Effector CD8-positive, alpha-beta T cell (primary cell): ENCODE data around the gene PKDCC.
A peak's percentile ranks its signal among the peaks of the same experiment; 100 is the strongest.

Experiments used
- DNase-seq: peaks from one replicate; lab custom pipeline; 2025; lab: John Stamatoyannopoulos, UW

PKDCC gene

GRCh38 chr2:42089340-42089925 lies 41.6 kb downstream of the PKDCC start:
- peak; percentile 62 for DNase-seq

GRCh38 chr2:42090216-42090615 lies 42.4 kb downstream of the PKDCC start:
- DNase-seq = no peak

GRCh38 chr2:42091671-42092070 lies 43.9 kb downstream of the PKDCC start:
- DNase-seq = no peak

- DNase-seq = no peak
Measured at GRCh38 chr2:42092084-42092996, 44.5 kb downstream of the PKDCC start.

GRCh38 chr2:42094114-42094513 lies 46.3 kb downstream of the PKDCC start:
- DNase-seq = no peak

- peak; percentile 67 for DNase-seq
Measured at GRCh38 chr2:42095923-42096408, 48.1 kb downstream of the PKDCC start.

DNA sequence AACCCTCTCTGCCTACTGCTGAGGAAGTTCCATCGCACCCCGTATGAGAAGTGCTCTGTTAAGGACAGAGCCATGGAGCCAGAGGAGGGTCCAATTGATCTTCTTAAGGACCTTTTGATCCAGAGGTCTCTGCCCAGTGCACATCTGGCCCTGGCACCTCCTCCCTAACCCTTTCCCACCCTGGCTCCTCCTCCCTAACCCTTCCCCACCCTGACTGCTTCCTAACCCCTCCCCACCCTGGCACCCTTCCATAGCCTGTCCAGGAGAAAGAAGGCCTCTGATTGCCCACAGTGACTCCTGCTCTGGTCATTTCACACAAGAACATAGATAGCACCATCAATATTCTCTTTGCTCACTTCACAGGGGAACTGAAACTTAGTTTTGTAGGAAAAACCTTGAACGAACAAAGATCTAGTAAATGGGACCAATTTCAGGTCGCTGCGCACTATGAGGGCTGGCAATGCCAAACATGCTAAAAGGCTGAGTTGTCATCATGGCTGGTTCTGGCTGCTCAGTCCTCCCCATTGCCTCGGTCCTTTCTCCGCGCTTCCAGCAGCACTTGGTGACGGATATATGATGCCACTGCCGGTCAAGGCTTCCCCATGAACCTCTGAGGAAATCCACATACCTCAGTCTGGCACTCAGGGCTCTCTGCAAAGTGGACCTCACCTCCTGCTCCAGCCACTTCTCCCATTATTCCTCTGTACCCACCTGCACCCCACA lies 49.2 kb downstream of the PKDCC start:
- DNase-seq = no peak

- no peak for DNase-seq
Measured at GRCh38 chr2:42098571-42099437, 51.0 kb downstream of the PKDCC start.

DNA sequence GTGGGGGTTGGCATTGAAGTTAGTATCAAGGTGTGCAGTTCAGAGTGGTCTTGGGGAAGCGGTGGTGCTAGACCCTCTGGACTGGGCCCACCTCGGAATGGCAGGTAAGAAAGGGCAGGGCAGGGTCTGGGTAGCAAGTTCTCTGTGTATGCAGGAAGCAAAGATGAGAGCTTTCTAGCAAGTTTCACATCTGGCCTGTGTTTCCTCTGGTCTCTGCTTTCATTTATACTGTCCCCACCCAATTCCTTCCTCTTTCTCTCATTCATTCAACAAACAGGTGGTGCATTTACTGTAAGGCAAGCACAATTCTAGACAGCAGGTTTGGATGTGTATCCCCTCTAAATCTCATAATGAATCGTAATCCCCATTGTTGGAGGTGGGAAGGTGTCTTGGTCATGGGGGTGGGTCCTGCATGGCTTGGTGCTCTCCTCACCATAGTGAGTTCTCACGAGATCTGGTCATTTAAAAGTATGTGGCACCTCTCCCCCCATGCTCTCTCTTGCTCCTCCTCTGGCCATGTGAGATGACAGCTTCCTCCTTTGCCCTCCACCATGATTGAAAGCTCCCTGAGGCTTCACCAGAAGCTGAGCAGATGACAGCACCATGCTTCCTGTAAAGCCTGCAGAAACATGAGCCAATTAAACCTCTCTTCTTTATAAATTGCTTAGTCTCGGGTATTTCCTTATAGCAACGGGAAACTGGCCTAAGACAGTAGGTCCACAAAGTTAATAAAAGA lies 51.8 kb downstream of the PKDCC start:
- no peak for DNase-seq

DNA sequence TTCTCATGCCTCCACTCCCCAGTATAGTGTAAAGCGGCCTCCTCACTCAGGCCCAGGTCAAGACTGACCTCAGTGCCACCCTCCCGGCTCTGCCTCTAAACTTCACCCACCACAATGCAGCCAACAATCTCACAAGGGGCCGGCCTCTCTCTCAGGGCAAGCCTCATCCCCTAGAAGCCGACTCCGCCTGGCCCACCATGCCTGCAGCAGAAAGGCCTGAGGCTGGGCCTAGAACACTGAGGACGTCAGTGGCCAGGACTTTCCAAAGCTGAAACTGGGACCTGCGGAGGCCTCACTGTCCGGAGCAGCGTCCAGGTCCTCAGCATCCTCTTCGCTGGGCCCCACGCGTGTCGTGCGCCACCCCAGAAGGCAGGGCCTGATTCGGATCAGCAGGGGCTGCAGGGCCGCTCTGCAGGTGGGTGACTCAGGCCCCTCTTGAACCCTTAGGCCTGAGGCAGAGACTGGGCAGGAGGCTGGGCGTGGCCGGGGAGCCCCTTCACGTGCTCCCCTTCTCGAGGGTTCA lies 52.9 kb downstream of the PKDCC start:
- DNase-seq = no peak

GRCh38 chr2:42101206-42102023 lies 53.6 kb downstream of the PKDCC start:
- peak; percentile 53 for DNase-seq

- peak; percentile 90 for DNase-seq
Measured at GRCh38 chr2:42102024-42102590, 54.3 kb downstream of the PKDCC start.

GRCh38 chr2:42102591-42103450 lies 55.0 kb downstream of the PKDCC start:
- peak; percentile 44 for DNase-seq

DNA sequence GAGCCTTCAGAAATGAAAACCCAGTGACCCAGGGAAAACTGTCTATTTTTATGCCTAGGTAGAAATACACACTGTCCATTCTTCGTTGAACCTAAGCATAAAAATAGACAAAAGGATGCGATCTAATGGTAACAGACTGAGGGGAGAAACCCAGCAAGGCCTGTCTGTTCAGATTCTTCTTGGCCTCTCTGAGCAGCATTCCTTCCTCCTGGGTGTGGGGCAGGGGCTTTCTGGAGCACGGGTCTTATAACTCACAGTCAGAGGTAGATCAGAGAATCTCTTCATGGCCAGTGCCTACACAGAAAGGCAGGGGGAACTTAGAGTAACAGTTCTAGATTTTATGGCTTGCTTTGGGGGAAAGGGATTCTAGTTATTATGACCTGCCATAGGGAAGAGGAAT lies 56.0 kb downstream of the PKDCC start:
- DNase-seq = no peak

- DNase-seq = no peak
Measured at GRCh38 chr2:42104621-42105020, 56.8 kb downstream of the PKDCC start.

DNA sequence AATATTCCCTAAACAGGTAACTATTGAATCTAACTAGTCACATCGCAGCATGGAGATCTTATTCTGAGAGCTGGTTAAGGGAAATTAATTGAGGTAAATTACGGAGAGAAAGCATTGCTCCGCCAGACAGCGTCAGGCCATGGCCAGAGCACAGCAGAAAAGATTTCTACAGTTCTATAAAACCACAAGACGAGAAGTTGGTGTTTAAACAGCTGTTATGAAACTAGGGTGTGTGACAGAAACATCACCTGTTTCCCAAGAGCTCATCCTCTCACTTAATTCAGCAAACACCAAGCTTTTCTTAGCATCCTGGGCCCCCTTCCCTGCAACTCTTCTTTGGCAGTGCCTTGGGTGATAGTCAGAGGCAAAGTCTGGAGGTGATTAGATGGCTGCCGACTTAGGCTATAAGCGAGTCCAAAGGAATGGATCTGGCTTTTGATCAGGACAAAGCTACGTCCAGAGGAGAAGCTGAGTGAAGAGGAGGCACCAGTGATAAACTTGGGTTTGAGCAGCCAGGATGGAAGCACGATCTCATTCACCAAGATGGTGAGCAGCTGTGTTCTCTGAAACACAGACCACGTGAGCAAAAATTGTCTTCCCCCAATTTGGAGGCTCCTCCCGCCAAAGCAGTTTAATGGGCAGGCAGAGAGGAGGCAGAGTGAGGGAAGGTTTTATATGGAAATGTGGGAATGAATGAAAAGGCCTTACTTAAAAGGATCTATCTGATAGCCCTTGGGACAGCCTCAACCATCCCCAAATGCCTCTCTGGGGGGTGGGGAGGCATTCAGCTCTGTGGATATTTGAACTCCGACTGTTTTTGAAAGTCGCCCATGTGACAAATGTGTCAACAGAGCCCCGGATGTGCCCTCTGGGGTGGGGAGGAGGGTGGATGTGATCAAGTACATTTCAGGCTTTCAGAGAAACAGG lies 57.8 kb downstream of the PKDCC start:
- peak; percentile 62 for DNase-seq

DNA sequence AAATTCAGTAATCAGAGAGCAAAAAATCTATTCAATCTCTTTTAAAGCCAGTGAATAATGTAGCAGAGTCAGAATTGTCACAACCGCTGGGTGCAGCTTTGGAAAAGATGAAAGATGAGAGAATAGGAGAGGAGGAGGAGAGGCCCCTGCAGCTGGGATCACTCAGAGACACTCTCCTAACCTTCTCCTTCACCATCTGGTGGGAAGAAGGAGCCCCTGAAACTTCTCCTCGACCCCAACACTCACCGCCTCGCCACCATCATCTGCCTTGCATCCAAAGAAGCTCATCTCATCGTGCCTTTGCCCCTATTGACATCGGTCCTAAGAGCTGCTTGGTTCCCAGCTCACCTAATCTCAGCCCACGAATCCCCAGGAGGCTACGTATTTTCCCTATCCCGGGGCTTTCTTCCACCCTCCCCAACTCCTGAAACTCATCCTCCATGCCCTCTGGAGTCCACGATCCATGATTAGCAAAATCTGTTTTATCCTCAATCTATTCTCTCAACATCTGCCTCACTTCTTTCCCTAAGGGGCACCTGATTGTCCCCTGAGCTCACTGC lies 58.5 kb downstream of the PKDCC start:
- DNase-seq = no peak
